Activated T-helper 9 cell treated with anti-CD3 and anti-CD28 coated beads, Interleukin-2, amount 50 U/mL, for 16 hours (primary cell): Measurements from ENCODE around the gene PCNX2.

ENCODE experiments used
- DNase-seq: peaks from one replicate; pipeline ENCODE4 v3.0.0-alpha.2; 2020; ENCODE audit warnings: low read depth

Gene PCNX2

DNA sequence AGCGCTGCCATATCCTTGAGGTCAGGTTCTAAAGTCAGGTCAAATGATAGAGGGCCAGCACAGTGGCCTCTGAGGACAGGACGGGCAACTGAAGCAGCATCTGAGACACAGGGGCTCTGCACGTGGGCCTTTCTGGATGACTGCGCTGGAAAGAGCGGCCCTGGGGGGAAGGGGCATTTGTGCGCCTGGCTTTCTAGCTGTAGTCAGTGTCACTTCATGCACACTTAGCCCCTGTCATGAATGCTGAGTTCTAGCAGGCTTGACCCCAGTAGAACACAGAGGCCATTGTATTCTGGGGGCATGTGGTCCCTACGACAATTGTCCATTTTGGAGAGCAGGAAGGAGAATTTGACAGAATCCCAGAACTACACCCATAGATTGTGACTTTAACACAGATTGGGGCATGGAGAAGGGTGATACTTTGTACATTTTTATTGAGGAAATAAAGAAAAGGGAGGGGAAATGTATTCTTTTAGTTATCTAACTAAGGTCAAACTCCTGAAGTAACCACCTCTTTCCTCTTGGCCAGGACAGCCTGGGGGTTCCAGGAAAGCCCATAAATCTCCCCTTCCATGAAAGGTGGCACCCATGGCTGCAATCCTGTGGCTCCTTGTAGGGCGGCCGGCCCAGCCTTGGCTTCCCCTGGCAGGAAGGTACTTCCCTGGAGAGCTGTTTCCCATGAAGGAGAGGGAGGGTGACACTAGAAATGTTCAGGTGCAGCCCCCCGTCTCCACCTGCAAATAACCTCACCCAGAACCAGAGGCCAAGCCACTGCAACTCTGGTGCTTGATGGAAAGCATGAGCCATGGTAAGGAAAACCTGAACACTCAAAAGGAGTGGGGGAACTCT is 310.7 kb downstream of the PCNX2 start:
- DNase-seq = no peak

GRCh38 chr1:232983817-232984567 is 311.5 kb downstream of the PCNX2 start:
- DNase-seq = no peak

DNA sequence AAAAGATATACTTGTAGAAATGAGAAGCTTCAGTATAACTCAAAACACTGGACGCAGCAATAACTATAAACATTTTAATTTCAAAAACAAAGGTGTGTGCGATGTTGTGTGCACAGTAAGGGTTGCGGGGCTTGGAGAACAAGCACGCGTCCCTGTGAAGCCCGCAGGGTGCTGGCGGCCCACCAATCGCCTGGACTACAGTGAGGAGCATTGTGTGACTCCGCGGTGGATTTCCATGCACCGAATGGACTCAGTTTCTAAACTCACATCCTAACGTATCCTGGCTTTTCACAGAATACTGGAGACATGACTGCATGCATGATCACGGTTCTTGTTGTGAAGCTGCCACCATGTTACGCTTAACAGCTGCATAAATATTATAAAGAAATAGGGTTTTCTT is 312.1 kb downstream of the PCNX2 start:
- DNase-seq = no peak

DNA sequence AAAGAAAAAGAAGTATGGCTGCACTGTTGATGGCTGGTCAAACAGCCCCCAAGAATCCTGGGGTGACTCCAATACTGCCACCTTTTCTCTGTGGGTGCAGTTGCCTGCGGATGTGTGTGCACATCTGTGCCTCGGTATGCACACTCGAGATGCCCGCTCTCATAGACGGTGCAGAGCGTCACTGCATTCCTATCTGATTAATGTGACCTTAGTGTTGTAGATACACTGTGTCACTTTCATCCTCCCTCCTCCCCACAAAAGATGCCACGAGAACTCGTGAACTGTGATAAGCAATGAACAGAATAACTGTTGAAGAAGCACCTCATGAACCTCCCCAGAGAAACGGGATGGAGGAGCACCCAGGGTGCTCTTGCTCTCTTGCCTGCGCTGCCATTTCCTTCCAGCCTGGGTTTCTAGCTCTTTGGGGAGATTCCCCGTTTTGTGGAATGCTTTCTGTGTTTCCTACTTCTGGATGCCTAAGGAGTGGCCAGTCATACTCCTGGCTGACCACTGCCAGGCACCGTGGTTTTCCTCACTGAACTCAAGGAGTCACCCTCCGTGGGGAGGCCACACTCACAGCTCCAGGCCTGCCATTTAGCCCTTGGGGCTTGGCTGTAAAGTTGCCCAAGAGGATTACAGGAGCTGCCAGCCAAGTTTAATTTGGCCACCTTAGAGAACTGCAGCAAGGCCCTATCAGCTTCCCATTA is 313.1 kb downstream of the PCNX2 start:
- DNase-seq = no peak

- no peak for DNase-seq
These were observed 314.5 kb downstream of the PCNX2 start for GRCh38 chr1:232980986-232981560.

DNA sequence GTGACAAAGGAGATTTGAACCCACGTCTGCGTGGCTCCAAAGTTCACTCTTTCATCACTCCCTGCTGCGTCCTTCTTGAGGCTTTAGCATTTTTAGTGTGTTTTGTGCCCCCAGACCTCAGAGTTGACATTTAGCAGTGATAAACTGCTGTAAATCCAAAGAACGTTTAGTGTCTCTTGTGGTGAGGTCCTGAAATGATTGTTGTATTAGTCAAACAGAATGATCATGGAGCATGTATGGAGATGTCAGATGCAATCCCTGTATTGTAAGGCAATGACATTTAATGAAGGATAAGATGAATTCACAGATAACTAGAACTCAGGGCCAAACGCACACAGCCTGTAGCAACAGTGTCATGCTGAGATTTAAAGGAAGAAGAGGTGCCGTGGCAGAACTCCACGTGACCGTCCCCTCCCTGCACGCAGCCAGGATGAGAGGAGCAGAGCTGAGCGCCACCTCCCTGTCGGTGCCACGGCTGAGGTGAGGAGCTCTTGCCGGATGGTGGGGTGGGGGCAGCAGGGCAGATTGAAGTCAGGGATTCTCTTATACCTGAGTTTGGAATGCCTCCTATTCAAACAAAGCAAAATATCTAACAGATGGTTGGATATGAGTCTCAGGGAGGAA is 315.1 kb downstream of the PCNX2 start:
- DNase-seq = no peak

DNA sequence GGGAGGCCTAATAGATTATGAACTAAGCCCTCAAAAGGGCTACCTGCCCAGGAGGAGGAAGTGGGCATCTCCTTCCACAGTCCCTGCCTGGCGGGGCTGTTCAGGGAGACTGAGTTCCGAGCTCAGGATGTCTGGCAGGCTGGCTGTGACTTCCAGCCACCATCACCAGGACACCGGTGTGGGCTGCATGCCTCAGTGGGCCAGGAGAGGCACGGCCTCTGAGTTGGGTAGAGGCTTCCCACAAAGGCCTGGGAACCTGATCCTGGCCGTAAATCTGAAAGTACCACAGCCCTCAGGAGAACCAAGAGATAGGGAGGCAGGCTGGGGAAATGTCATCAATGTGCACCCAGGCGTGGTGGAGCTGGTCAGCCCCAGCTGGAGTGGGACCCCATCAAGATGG is 316.0 kb downstream of the PCNX2 start:
- no peak for DNase-seq

- no peak for DNase-seq
These were observed 316.7 kb downstream of the PCNX2 start for GRCh38 chr1:232978815-232979214.

DNA sequence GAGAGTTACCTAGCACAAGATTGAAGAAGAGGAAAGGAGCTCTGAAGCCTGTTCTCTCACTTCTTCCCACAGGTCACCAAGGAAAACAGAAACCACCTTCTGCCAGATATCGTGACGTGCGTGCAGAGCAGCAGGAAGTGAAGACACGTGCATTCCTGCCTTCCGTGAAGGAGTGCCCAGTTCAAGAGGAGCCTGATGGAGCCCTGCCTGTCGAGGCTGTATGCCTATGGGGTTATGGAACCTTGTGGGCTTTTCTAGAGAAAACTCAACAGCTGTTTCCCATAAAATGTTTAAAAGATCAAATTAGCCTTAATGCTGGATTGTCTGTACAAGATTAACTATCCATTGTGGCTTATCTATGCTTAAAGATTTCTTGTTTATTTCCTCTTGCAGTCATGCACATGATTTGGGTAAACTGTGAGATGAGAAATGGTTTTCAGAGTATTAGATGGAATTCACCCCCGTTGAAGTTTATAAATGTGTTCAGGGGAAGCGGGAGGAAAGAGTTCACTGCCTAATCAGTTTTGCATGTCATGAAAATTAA is 317.4 kb downstream of the PCNX2 start:
- DNase-seq = no peak

GRCh38 chr1:232974971-232975370 is 320.6 kb downstream of the PCNX2 start:
- no peak for DNase-seq

GRCh38 chr1:232973652-232974611 is 321.6 kb downstream of the PCNX2 start:
- DNase-seq = no peak

GRCh38 chr1:232970508-232970907 is 325.0 kb downstream of the PCNX2 start:
- no peak for DNase-seq

DNA sequence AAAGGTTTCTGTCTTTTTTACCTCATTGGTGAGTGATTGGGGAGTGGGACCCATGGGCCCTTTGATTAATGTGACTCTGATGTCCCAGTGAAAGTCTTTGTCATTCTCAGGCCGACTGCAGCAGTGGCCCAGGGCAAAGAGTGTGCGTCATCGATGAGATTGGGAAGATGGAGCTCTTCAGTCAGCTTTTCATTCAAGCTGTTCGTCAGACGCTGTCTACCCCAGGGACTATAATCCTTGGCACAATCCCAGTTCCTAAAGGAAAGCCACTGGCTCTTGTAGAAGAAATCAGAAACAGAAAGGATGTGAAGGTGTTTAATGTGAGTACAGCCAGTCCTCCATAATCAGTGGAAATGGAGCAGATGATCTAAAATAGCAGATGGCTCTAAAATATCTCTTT is 325.7 kb downstream of the PCNX2 start:
- no peak for DNase-seq

DNA sequence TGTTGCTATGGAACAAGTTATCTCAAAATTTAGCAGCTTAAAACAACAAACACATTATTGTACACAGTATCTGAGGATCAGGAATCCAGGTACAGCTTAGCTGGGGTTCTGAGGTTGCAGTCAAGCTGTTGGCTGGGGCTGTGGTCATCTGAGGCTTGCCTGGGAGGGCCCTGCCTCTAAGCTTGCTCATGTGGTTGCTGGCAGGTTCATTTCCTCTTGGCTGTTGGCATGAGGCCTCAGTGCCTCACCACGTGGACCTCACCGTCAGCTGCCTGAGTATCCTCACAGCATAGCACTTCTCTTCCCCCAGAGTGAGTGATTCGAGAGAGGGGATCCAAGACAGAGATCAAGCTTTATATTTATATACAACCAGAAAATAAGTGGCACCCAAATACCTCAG is 326.6 kb downstream of the PCNX2 start:
- DNase-seq = no peak

- DNase-seq = no peak
These were observed 327.1 kb downstream of the PCNX2 start for GRCh38 chr1:232968391-232968790.

GRCh38 chr1:232966663-232967062 is 328.9 kb downstream of the PCNX2 start:
- DNase-seq = no peak

DNA sequence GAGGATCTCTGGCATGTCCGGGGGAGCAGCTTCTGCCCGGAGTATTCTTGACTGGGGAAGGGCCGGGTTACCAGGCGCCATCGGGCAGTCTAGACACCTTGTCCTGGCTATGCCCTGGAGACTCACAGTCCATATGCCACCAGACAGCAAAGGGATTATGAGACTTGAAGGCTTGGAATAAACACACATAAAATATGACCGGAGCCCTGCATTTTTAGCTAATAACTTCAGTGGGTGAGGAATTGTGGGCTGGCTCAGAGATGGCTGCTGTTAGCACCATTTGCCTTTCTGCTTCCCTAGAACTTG is 329.7 kb downstream of the PCNX2 start:
- no peak for DNase-seq

DNA sequence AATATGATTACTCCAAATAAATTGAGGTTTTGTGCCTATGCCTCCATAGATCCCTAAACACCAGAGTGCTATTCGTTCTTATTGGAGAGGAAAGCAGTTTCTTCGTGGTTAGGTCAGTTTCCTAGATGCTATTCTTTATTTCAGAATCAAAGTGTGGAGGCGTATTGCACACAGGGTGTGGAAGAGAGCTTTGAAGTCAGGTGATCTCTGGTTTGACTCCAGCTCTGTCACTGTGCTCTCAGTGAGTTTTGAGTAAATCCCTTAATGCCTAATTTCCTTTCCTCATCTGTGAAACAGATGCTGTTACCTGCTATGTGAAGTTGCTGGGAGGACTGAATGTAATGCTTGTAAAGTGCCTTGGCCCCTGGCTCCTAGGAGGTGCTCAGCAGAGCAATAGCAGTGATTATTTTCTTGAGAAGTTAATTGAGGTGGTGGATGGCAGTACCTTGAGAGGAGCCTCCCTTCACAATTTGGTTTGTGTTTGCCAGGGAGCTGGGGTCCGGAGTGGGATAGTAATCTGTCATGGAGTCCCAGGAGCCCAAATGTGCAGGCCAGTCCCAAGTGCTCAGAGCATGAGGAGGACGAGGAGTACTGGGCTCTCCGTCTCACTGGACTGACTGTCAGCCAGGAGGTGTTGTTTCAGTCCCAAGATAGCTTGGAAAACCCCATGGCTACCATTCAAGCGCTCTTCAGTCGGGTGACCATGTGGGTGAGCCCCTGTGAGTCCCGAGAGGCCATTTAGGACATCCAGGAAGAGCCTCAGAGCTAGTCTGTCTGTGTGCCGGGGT is 330.2 kb downstream of the PCNX2 start:
- DNase-seq = no peak

DNA sequence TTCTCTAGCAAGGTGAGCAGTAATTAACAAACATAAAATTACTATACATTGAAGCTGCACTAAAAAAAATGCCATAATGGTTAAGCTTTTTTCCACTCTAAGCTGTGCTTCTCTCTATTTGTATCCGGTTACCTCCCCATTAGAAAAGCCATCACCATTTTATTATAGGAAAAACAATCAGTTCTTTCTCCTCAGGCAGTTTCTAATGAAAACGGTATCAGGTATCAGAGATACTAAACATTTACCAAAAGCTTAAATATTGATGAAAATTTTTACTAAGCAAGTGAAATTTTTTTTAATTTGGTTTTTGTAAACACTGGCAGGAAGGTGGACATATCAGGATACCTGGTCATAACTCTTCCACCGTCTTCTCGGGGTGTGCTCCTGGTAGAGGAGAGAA is 330.9 kb downstream of the PCNX2 start:
- no peak for DNase-seq
